ENCODE data around the gene TERF2IP. TPM values are rescaled to one million over a fixed set of nuclear protein-coding genes. Genes with fewer than 3 reads are reported as not detected.
A peak's percentile ranks its signal among the peaks of the same experiment; 100 is the strongest.

TERF2IP gene, protein sequence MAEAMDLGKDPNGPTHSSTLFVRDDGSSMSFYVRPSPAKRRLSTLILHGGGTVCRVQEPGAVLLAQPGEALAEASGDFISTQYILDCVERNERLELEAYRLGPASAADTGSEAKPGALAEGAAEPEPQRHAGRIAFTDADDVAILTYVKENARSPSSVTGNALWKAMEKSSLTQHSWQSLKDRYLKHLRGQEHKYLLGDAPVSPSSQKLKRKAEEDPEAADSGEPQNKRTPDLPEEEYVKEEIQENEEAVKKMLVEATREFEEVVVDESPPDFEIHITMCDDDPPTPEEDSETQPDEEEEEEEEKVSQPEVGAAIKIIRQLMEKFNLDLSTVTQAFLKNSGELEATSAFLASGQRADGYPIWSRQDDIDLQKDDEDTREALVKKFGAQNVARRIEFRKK
- total RNA-seq (ENCODE audit: insufficient read depth, low replicate concordance) = 55.1 TPM

GRCh38 chr16:75647492-75648264 lies at the start of gene TERF2IP, which contains the start of gene KARS1:
TSS of gene TERF2IP (plus strand) at chr16:75647773. CDS start at chr16:75647883, 110 bp downstream.
TSS of gene KARS1 (minus strand) at chr16:75647665. CDS start at chr16:75647639, 26 bp downstream.
- DNase-seq (ENCODE audit: low spot score) = peak; percentile 97

GRCh38 chr16:75599452-75600277 lies 47.9 kb upstream of the TERF2IP start:
- peak; percentile 57 for DNase-seq (ENCODE audit: low spot score)

- no peak for DNase-seq (ENCODE audit: low spot score)
Measured at GRCh38 chr16:75603241-75603640, 44.3 kb upstream of the TERF2IP start.

- DNase-seq (ENCODE audit: low spot score) = no peak
Measured at GRCh38 chr16:75606507-75606906, 41.1 kb upstream of the TERF2IP start.

GRCh38 chr16:75614066-75614897 lies 33.3 kb upstream of the TERF2IP start:
- no peak for DNase-seq (ENCODE audit: low spot score)

DNA sequence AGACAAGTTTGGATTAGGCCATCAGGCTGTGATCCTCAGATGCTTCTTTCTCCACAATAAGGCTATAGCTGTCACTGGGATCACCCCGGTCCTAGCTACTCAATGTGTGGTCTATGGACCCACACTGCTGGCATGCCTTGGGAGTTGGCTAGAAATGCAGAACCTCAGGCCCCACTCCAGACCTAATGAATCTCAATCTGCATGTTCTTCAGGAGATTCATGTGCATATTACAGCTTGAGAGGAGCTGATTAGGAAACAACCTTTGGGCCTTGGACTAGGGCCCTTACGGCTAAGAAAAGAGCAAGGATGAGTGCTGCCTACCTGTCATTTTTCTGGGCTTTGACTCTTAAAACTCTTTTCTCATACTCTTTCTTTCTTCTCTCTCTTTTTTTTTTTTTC lies 32.0 kb upstream of the TERF2IP start:
- no peak for DNase-seq (ENCODE audit: low spot score)

DNA sequence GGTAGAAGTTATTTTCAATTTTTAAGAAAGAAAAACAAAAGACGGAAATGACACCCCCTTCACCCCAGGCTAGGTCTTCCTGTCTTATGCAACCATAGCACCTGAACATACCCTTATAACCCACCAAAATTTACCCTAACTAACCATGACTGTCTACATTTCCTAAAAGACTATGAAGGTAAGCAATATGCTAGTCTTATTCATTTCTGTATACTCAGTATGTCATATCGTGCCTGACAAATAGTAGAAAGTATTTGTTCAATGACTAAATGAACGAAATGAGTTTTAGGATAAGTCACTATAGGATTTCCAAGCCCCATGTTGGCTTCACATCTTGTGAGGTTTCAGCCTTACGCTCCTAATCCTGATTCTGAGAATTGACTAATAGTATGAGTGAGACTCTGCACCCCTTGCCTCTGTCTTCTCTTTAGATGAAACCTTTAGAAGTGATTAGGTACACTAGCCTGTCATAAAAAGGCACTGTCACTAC lies 31.0 kb upstream of the TERF2IP start:
- no peak for DNase-seq (ENCODE audit: low spot score)

DNA sequence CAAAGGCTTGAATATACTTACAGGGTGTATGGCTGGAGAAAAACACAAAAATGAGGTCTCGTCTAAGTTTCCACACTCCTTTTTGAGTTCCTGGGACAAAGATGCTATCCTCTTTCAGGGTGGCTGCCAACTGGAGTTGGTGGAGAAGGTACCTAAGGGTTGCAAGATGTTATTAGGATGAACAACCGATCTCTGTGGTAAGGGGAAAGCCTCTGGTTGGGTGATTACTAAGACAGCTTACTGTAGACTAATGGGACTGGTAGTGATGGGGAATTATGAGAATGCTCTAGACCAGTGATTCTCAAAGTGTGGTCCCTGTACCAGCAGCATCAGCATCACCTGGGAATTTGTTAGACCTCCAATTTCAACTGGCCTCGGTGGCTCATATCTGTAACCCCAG lies 30.5 kb upstream of the TERF2IP start:
- no peak for DNase-seq (ENCODE audit: low spot score)

DNA sequence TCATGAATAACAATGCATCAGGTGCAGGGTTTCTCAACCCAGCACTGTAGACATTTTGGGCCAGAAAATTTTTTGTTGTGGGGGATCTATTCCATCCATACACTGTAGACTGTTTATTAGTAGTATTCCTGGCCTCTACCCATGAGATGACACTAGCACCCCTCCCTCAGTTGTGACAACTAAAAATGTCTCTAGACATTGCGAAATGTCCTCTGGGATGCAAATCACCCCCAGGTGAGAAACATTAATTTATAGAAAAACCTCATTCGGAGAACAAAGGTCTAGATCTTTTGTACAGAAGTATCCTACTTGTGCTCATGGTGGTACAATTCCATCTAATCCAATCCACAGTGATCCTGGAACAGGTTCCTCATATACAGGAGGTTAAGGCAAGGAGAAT lies 28.8 kb upstream of the TERF2IP start:
- DNase-seq (ENCODE audit: low spot score) = no peak

DNA sequence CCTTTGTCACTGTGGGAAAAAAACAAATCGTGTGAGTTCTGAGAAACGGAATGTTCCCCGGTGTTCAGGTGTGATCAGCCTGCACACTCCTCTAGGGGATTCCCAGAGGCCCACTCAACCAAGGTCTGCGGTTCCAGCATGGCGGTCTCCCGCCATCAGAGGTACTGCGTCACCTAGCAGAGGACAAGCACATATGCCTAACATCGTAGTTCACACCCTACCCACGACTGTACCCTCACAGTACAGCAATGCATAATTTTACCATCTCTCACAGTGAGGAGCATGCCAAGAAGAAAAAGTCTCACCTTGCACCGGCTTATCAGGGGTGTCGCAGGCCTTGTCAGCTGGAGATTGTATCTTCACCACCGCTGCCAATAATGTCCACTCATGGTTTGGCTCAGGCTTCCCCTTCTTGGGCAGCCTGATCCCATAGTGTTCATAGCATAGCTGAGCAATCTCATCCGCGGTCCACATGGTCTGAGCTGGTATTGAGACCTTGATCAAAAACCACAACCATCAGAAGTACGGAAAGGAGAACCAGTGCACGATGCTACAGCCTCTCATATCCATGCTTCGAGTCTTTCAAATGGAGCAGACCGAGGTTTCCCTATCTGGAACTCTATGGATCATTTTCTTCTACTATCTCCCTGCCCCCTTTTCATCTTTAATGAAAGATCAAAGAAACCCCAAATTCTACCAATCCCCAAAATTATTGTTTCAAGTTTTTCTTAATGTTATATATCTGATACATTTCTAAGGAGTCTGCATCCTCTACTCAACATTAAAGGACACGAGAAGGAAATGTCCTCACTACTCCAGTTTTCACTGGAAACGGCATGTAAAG lies 27.0 kb upstream of the TERF2IP start:
- DNase-seq (ENCODE audit: low spot score) = no peak

GRCh38 chr16:75621170-75621477 lies 26.4 kb upstream of the TERF2IP start:
- peak; percentile 73 for DNase-seq (ENCODE audit: low spot score)

GRCh38 chr16:75622761-75623605 lies 24.6 kb upstream of the TERF2IP start, which contains the start of gene ADAT1:
TSS of gene ADAT1 (minus strand) at chr16:75623281. CDS start at chr16:75620799, 2,482 bp downstream.
- peak; percentile 99 for DNase-seq (ENCODE audit: low spot score)

DNA sequence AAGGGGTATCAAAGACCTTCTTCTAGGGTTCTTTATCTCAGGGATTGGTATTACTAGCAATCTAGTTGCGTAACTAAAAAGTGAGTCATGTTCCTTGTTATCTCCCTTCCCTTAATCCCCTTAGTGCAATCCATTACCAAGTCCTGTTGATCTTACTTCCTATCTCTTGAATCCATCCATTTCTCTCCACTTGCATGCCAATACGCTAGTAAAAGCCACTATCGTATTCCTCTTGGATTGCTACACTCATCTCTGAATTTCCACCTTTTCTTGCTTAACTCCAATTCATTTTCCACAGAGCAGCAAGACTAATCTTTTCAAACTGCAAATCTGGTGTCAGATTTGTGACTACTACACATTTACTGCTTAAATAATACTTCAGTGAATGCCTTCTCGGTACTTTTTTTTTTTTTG lies 22.6 kb upstream of the TERF2IP start:
- DNase-seq (ENCODE audit: low spot score) = peak; percentile 92

GRCh38 chr16:75626806-75627205 lies 20.8 kb upstream of the TERF2IP start:
- DNase-seq (ENCODE audit: low spot score) = no peak

GRCh38 chr16:75627851-75628250 lies 19.7 kb upstream of the TERF2IP start:
- no peak for DNase-seq (ENCODE audit: low spot score)

DNA sequence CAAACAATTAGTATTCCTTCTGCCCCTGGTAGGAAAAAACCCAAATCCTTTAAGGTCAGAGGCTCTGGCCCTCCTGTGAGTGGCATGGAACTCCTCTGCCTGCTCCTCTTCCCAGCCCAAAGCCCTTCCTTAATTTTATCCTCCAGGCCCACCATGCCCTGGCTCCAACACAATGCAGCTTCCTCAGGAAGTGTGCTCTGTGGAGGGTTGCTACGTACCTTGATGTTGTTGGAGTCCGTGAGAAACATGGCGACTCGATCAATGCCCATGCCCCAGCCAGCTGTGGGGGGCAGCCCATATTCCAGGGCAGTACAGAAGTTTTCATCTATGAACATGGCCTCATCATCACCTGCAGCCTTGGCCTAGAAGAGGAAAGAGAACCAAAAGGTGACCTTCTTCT lies 19.2 kb upstream of the TERF2IP start:
- no peak for DNase-seq (ENCODE audit: low spot score)

DNA sequence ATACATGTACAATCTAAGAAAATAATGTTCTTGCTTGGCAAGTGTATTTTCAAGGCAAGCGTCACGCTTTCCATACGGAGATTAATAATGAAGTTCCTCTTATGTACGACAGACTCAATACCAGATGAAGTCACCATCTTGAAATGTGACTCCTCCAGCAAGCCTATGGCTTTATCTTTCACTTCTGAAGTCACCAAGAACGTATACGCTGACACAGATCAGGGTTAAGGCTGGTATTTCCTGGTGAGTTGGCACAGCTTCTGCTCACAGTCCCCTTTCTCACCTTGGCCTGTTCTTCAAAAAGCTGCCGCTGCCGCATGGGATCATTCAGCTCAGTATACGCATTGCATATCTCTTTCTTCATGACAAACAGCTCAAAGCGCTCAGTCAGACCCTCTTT lies 18.4 kb upstream of the TERF2IP start:
- DNase-seq (ENCODE audit: low spot score) = no peak

DNA sequence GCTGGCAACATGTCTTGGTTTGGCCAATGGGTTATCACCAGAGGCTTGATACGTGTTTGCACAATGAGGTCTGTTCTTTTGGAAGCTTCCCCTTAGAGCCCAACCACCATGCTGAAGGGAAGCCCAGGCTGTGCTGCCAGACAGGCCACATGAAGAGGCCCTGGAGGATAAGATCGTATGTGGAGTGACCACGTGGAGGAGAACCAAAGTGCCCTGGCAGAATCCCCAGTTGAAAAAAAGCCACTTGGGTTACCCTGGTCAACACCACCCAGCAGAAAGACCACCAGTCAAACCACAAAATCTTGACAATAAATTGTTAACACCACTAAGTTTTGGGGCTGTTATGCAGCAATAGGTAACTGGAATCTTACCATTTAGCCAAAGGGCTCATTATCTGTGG lies 17.5 kb upstream of the TERF2IP start:
- no peak for DNase-seq (ENCODE audit: low spot score)

DNA sequence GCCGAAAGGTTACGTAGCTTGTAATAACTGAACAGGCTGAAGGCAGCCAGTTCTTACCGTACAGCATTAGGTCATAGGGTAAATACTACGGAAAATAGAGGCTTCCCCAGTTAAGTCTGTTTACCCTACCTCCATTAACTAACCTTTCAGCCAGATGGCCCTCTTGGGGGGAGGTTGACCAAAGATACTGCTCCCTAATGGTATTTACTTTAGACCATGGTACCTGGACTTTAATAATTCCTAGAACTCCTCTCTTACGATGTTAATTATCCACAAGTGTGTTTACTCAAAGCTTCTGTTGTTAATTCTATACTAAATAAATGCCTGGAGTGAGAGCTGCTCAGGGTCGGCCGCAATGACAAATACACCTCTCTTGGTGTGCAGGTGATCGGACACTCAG lies 14.7 kb upstream of the TERF2IP start:
- no peak for DNase-seq (ENCODE audit: low spot score)
